GM12878 (cell line): ENCODE data around the gene SAPCD2. TPM values are rescaled to one million over a fixed set of nuclear protein-coding genes. Genes with fewer than 3 reads are reported as not detected.

Experiments
- BACH1 ChIP-seq: fragments of 450-650 bp; IDR thresholded peaks from 2 replicates; pipeline ENCODE4 v1.6.1; 2017; ENCODE audit warnings: mild to moderate bottlenecking, borderline replicate concordance
- CBX5 ChIP-seq: sonication (generic); IDR thresholded peaks from 2 replicates; pipeline ENCODE4 v1.6.1; 2016; ENCODE audit warnings: low read depth, moderate library complexity, mild to moderate bottlenecking, inconsistent platforms
- CTCF ChIP-seq, 3 experiments: IDR thresholded peaks in 2 of 3; conservative IDR thresholded peaks in 1 of 3; 2 replicates each; pipeline ENCODE4 v1.5.1; 2011; ENCODE audit warnings: low read depth in 3 of 3, low read length in 3 of 3, mild to moderate bottlenecking in 3 of 3, control low read depth in 2 of 3, moderate library complexity in 2 of 3, inconsistent platforms in 1 of 3, mixed read lengths in 1 of 3; ENCODE audit not compliant: control insufficient read depth in 2 of 3, insufficient read depth in 1 of 3; ENCODE audit errors: extremely low read depth in 1 of 3
- ELK1 ChIP-seq: IDR thresholded peaks from 2 replicates; pipeline ENCODE4 v1.6.1; 2012; ENCODE audit warnings: low read depth, low read length, improper control_type of control experiment
- HDGF ChIP-seq: fragments of 450-650 bp; IDR thresholded peaks from 2 replicates; pipeline ENCODE4 v1.6.1; 2016; ENCODE audit warnings: antibody characterized with exemption
- IRF5 ChIP-seq: fragments of 450-650 bp; IDR thresholded peaks from 2 replicates; pipeline ENCODE4 v1.6.1; 2017; ENCODE audit warnings: borderline replicate concordance
- KDM1A ChIP-seq: fragments of 200-600 bp; sonication (generic); IDR thresholded peaks from 2 replicates; pipeline ENCODE4 v1.6.1; 2016; ENCODE audit warnings: borderline replicate concordance
- MAX ChIP-seq: IDR thresholded peaks from 2 replicates; pipeline ENCODE4 v1.6.1; 2012; ENCODE audit warnings: low read depth, low read length, improper control_type of control experiment
- MEF2B ChIP-seq: fragments of 450-650 bp; IDR thresholded peaks from 2 replicates; pipeline ENCODE4 v1.6.1; 2018; ENCODE audit warnings: mild to moderate bottlenecking, moderate library complexity; ENCODE audit not compliant: partially characterized antibody, poor library complexity, severe bottlenecking
- NKRF ChIP-seq: fragments of 450-650 bp; conservative IDR thresholded peaks from 2 replicates; pipeline ENCODE4 v1.6.1; 2017; ENCODE audit warnings: mild to moderate bottlenecking, moderate library complexity
- NRF1 ChIP-seq: conservative IDR thresholded peaks from 2 replicates; pipeline ENCODE4 v1.6.1; 2011; ENCODE audit warnings: mild to moderate bottlenecking, low read depth, low read length, improper control_type of control experiment
- PBX3 ChIP-seq: IDR thresholded peaks from 2 replicates; pipeline ENCODE4 v1.6.1; 2011; ENCODE audit warnings: mild to moderate bottlenecking, low read depth, low read length, moderate library complexity; ENCODE audit not compliant: insufficient replicate concordance
- POLR2AphosphoS5 ChIP-seq: IDR thresholded peaks from 2 replicates; pipeline ENCODE4 v1.6.1; 2011; ENCODE audit warnings: mild to moderate bottlenecking, low read length, inconsistent platforms
- SIN3A ChIP-seq: IDR thresholded peaks from 2 replicates; pipeline ENCODE4 v1.6.1; 2012; ENCODE audit warnings: low read depth, low read length, improper control_type of control experiment
- SMAD5 ChIP-seq: IDR thresholded peaks from 2 replicates; pipeline ENCODE4 v1.6.1; 2016; ENCODE audit warnings: antibody characterized with exemption, low read depth
- SPI1 ChIP-seq: IDR thresholded peaks from 2 replicates; pipeline ENCODE4 v1.6.1; 2011; ENCODE audit warnings: low read depth, mild to moderate bottlenecking, low read length, moderate library complexity, borderline replicate concordance; ENCODE audit not compliant: insufficient read depth
- ZNF24 ChIP-seq: fragments of 450-650 bp; IDR thresholded peaks from 2 replicates; pipeline ENCODE4 v1.6.1; 2017; ENCODE audit warnings: antibody characterized with exemption, mild to moderate bottlenecking
- polyA plus RNA-seq, 11 experiments: library from polyadenylated mRNA; depleted of rRNA in 4 of 11; unstranded in 6 of 11; stranded (reverse) in 5 of 11; fragments of >200 nt; fragmentation: Nextera tagmentation in 4 of 11; fragmentation: Illumina TruSeq in 1 of 11; extraction: Ambion mirVana in 4 of 11; extraction: Trizol in 1 of 11; gene quantifications; 1 replicate in 1 of 11; 2 replicates in 10 of 11; pipeline versions ENCODE4 v1.2.1 to v1.2.3, GENCODE V29; 2011 to 2016; ENCODE audit warnings: inconsistent platforms in 2 of 11, missing spikeins in 2 of 11, low read depth in 1 of 11
- total RNA-seq, 4 experiments: library from RNA; depleted of rRNA in 3 of 4; stranded (reverse); fragments of >200 nt in 3 of 4; fragmentation: Illumina TruSeq in 1 of 4; extraction: Trizol in 1 of 4; gene quantifications; 2 replicates each; pipeline versions ENCODE4 v1.2.1 to v1.2.3, GENCODE V29; 2013 to 2021

SAPCD2 gene
- total and polyA plus RNA-seq, 10 of the 15 experiments (the other 5 are each of a cell fraction or from before 2014, with no cell fraction given) = 1.6 to 35.2 (median 7.2) TPM

GRCh38 chr9:137086531-137087408 lies 16.4 kb upstream of the SAPCD2 start, which contains the start of gene MAN1B1 (continued):
- TF ChIP-seq PBX3 = peak; percentile 83
- TF ChIP-seq MAX = peak; percentile 93
- peak; percentile 67 for TF ChIP-seq MEF2B
- 0 out of 2 replicates have a peak, but pooled peaks have one; percentile 7 for TF ChIP-seq ELK1
- no peak for TF ChIP-seq IRF5
- peak; percentile 82 for TF ChIP-seq SPI1
- 0 out of 2 replicates have a peak, but pooled peaks have one; percentile 57 for TF ChIP-seq SIN3A
- TF ChIP-seq BACH1 = peak; percentile 90
- TF ChIP-seq HDGF = peak; percentile 99
- no peak for TF ChIP-seq CBX5
- peak; percentile 99 for TF ChIP-seq NRF1
- TF ChIP-seq KDM1A = no peak
- TF ChIP-seq NKRF = peak; percentile 87
- peak in 1 of 3 experiments; percentile 23; a peak in 1 of 6 replicates for TF ChIP-seq CTCF (IDR thresholded peaks at IDR 0.05 in 2 of 3, conservative IDR thresholded peaks at IDR 0.05 in 1 of 3; ENCODE audit: control insufficient read depth in 2 of 3, extremely low read depth in 1 of 3, insufficient read depth in 1 of 3, low read depth in 3 of 3, low read length in 3 of 3)
- TF ChIP-seq SMAD5 = peak; percentile 78
- no peak for TF ChIP-seq ZNF24
- peak; percentile 79 for TF ChIP-seq POLR2AphosphoS5
